DMS53 treated with DMSO at 0.1 percent for 48 hours (cell line): ENCODE data around the gene CIZ1.

Experiments used
- DNase-seq: peaks from one replicate; lab custom pipeline; 2025; ENCODE audit not compliant: unreplicated experiment; lab: John Stamatoyannopoulos, UW

The CIZ1 gene

DNA sequence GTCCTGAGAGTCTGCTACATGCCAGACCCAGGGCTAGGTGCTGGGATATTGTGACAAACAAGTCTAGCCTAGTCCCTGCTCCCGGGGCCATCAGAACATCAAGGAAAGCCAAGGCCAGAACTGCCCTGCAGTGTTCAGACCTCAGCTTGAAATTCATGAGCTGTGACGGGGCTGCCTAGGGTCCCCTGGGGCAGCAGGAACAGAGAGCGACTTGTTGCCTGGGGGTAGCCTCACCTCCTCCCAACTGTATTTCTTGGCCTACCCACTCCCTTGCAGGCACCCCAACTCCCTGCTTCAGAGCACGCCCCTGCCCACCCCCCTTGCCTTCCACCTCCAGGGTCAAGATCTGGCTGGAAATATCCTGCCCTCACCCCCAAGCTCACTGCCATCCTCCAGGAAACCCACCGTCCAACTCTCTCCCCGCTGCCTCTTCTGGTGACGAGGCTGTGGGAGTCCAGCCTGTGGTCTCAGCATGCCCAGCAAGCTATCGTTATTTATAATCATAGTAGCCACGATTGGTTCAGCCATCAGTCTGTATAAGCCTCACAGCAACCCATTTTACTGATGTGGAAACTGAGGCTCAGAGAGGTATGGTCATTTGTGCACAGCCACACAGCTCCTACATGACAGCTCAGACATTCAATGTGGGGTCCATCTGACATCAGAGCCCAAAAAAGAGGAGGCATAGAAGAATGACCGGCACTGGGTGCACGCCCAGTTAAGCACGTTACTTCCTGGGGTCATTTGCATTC lies 22.6 kb upstream of the CIZ1 start:
- no peak for DNase-seq

DNA sequence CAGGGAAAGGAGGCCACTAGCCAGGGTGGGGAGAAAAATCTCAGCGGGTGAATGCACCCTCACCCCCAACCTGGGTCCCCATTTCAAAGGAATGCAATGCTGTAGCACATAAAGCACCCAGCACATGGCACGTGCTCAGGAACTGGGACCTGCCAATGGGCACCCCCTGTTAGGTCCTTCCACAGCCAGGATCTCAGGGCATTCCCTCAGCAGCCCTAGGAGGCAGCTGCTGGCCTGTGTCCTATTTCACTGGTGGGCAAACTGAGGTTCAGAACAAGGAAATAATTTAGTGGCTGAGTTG lies 20.6 kb upstream of the CIZ1 start:
- DNase-seq: no peak

DNA sequence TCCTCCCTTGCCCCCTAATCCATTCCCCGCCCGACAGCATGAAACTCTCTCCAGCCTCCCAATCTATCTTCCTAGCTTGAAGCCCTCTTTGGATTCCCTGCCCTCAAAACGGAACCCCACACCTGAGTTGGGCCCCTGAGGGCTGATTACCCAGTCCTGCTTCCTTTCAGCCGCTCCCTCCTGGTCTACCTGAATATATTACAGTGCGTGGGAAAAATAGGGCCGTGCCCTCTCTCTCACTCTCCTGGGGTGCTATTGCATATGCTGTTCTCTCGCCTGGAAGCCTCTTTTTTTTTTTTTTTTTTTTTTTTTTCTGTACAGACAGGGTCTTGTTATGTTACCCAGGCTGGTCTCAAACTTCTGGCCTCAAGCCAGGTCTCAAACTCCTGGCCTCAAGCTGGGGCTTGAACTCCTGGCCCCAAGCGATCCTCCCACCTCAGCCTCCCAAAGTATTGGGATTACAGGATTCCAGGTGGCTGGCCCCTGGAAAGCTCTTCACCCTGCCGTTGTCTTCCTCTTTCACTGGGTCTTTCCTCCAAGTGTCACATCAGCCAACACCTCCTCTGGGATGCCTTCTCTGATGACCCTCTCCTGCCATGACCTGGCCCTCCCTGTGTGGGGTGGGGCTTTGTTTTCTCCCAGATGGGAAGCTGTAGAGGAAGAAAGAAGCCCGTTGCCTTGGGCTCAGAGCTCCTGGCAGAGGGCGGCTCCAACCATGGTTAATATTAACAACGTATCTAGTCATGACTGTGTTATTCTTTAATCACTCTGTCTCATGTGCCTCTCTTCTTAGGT lies 20.0 kb upstream of the CIZ1 start:
- DNase-seq: no peak

DNA sequence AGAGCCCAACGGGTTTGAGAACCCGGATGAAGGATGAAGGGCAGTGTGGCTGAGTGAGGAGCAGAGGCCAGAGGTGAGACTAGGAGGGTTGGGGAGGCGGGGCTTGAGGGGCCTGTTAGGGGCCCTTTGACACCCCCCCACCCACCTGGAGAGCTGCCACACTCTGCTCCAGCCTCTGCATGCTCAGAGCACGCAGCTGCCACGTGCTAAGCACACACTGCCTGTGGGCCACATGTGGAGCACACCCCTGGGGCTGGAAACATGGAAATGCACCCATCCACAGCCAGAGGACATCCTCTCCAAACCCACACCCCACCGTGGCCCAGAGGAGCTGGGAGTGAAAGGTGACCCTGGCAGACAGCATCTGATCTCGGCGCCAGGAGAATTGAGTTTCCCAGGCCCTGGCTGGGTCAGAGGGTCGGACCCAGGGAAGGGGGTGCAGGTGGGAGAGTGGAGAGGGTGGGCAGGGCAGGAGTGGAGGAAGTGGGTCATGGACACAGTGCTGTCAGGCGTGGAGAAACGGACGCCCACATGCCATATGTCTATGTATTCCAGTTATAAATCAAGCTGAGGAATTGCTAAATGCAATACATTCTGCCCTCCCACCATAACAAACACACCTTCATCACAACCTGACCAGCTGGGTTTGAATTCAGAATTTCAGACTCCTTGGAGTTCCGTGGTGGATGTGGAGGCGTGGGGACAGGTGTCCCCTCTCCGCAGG lies 17.7 kb upstream of the CIZ1 start:
- DNase-seq: no peak

DNA sequence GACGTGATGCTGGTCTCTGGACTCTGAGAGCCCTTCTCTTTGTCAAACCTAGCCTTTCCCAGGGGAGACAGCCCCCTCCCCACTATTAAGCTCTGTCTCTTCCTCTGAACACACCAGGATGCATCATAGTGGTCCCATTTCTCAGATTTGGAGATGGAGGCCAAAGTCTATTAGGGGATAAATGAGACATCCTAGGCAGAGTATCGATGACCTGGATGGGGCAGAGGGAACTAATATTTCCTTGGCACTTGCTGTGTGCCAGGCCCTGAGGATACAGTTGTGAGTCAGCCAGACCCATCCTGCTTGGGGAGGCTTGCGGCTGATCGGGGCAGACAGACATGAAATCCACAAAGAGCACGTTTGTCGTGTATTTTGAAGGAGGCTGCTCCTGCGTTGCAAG lies 17.0 kb upstream of the CIZ1 start:
- no peak for DNase-seq

GRCh38 chr9:128206916-128207910 lies 15.8 kb upstream of the CIZ1 start:
- no peak for DNase-seq

GRCh38 chr9:128206484-128206883 lies 15.1 kb upstream of the CIZ1 start:
- no peak for DNase-seq

GRCh38 chr9:128205296-128205944 lies 14.0 kb upstream of the CIZ1 start:
- no peak for DNase-seq

DNA sequence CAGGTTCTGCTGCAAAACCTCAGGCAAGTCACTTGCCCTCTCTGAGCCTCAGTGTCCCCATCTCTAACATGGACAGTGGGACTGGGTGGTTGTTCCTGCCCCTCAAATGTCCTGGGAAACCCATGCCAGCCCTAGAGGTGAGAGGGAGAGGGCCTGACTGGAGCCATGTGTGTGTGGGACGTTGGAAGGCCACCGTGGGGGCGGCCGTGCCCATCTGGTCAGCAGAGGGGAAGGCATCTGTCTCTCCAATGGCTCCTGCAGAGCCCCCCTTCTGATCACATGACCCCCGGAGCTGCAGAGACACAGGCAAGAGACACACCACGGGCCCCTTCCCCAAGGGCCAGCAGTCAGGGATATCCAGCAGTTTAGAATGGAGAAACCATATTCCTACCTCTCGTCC lies 13.5 kb upstream of the CIZ1 start:
- no peak for DNase-seq

DNA sequence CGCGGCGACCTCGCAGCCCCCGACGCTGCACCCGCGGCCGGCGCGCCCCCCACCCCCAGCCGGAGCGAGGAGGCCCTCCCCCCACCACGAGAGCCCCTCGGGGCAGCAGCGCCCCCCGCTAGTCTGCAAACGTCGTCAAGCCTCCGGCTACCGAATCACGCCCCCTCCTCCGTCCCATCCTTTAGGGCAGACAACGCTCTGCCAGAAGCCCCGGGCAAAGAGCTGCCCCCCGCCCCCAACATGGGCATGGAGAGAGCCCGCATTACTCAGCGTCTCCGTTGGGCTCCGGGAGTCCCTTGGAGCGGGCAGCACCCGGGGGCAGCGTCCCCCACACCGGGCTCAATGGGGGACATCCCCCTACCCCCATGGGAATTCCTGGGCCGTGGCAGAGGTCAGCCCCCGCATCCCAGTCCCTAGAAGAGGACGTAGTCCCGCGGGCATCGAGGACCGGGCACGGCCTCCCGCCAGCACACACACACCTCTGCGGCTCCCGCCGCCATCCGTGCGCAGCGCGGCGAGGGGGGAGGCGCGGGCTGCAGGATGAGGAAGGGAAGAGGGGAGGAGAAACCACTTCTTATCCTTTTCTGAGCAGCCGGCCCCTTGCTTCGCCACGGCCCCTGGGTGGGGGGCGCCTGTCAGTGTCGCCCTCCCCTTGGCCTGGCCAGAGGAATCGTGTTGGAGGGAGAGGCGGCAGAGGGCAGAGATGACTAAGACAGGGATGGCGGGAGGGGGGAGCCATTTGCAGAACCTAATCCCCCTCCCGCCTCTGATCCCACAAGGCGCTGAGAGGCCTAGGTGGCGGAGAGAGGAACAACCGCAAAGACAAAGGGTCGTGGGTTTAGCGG lies 12.6 kb upstream of the CIZ1 start:
- peak; percentile 28 for DNase-seq

GRCh38 chr9:128203024-128203706 lies 11.8 kb upstream of the CIZ1 start, which contains the start of gene DNM1:
TSS of gene DNM1 (plus strand) at chr9:128203379. CDS start at chr9:128203471, 92 bp downstream.
- DNase-seq: peak; percentile 42

DNA sequence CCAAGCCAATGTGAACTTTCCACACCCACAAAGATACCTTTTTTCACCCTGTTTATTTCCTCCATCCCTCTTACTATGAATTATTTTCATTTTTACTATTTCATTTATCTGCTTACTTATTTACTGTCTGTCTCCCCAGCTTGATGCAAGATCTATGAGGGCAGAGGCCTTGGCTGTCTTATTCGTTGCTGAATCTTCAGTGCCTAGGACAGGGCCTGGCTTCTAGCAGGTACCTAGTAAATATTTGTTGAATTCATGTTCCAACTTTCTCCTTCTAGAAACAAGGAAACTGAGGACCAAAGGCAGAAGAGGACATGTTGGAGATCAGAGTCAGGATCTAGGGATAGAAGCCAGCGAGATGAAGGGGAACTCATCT lies 11.3 kb upstream of the CIZ1 start:
- no peak for DNase-seq

- DNase-seq: no peak
Measured at GRCh38 chr9:128201441-128202369, 10.3 kb upstream of the CIZ1 start.

GRCh38 chr9:128193469-128194096 lies 2.2 kb upstream of the CIZ1 start:
- DNase-seq: no peak

GRCh38 chr9:128192601-128193371 lies 1.4 kb upstream of the CIZ1 start:
- DNase-seq: no peak
